Activated CD8-positive, alpha-beta memory T cell treated with anti-CD3 and anti-CD28 coated beads for 48 hours (primary cell): ENCODE data around the gene CSNK2B.
A peak's percentile ranks its signal among the peaks of the same experiment; 100 is the strongest.

Experiments
- DNase-seq, 3 experiments: peaks; one replicate each; pipeline ENCODE4 v3.0.0-alpha.2; 2020; ENCODE audit warnings: low read depth in 2 of 3, low spot score in 2 of 3

CSNK2B gene

GRCh38 chr6:31660381-31661261 is 5.3 kb upstream of the CSNK2B start, which contains the start of gene C6orf47:
TSS of gene C6orf47 (minus strand) at chr6:31660778. CDS start at chr6:31659947, 831 bp downstream.
- DNase-seq = peak in 2 of 3 experiments; percentile 62 to 64

GRCh38 chr6:31661262-31662123 is 4.4 kb upstream of the CSNK2B start:
- no peak for DNase-seq

GRCh38 chr6:31662124-31662723 is 3.7 kb upstream of the CSNK2B start:
- DNase-seq = no peak

- no peak for DNase-seq
Observed at GRCh38 chr6:31663126-31663960, 2.5 kb upstream of the CSNK2B start.

- no peak for DNase-seq
Observed at GRCh38 chr6:31663961-31664789, 1.7 kb upstream of the CSNK2B start.

- peak; percentile 58 to 76 (median 73) for DNase-seq
Observed at GRCh38 chr6:31664790-31665500, 935 bp upstream of the CSNK2B start, which contains the start of gene GPANK1. TSS of gene GPANK1 (minus strand) at chr6:31664997. CDS start at chr6:31664478, 519 bp downstream.

GRCh38 chr6:31666337-31666965 is 571 bp downstream of the CSNK2B start:
- no peak for DNase-seq

GRCh38 chr6:31669676-31670075 is 3.8 kb downstream of the CSNK2B start, which contains the start of gene LY6G5B:
TSS of gene LY6G5B (plus strand) at chr6:31669976. CDS start at chr6:31670951, 975 bp downstream.
- DNase-seq = no peak

- DNase-seq = no peak
Observed at GRCh38 chr6:31676322-31676903, 10.5 kb downstream of the CSNK2B start.

- DNase-seq = no peak
Observed at GRCh38 chr6:31676904-31677303, 11.0 kb downstream of the CSNK2B start.

GRCh38 chr6:31677955-31678354 is 12.1 kb downstream of the CSNK2B start:
- no peak for DNase-seq

- peak in 1 of 3 experiments; percentile 32 for DNase-seq
Observed at GRCh38 chr6:31680226-31681134, 14.6 kb downstream of the CSNK2B start, which contains the start of gene LY6G5C. TSS of gene LY6G5C (minus strand) at chr6:31681067. CDS start at chr6:31680373, 694 bp downstream.

- no peak for DNase-seq
Observed at GRCh38 chr6:31681135-31681671, 15.3 kb downstream of the CSNK2B start.

GRCh38 chr6:31683591-31683990 is 17.7 kb downstream of the CSNK2B start:
- no peak for DNase-seq

GRCh38 chr6:31686483-31686882 is 20.6 kb downstream of the CSNK2B start:
- DNase-seq = no peak

- no peak for DNase-seq
Observed at GRCh38 chr6:31687321-31687720, 21.4 kb downstream of the CSNK2B start.
